Left lung (tissue), 10 donors: ENCODE results near the gene HINT3. TPM values are rescaled to one million over a fixed set of nuclear protein-coding genes. Genes with fewer than 3 reads are reported as not detected.

Experiments
- ATAC-seq: fragments of 200-7000 bp; cut with Tn5 transposase; one replicate; pipeline ENCODE4 v1.9.1; 2020; ENCODE audit warnings: moderate library complexity
- DNase-seq, 4 donors: peaks; one replicate each; pipeline ENCODE4 v3.0.0-alpha.2; 2013 to 2020
- H3K27ac ChIP-seq, 2 donors: fragments of 200-600 bp; sonication (generic) in 1 of 2; one replicate each; pipeline versions ENCODE4 v1.5.0 to v1.8.0; 2020 to 2021
- H3K27me3 ChIP-seq, 2 donors: fragments of 200-600 bp; sonication (generic) in 1 of 2; one replicate each; pipeline versions ENCODE4 v1.5.0 to v1.8.0; 2020 to 2021
- H3K36me3 ChIP-seq, 2 donors: fragments of 200-600 bp; sonication (generic) in 1 of 2; one replicate each; pipeline versions ENCODE4 v1.5.0 to v1.8.0; 2020 to 2021
- H3K4me1 ChIP-seq, 2 donors: fragments of 200-600 bp; one replicate each; pipeline ENCODE4 v1.8.0; 2021
- H3K4me3 ChIP-seq, 2 donors: fragments of 200-600 bp; sonication (generic) in 1 of 2; one replicate each; pipeline versions ENCODE4 v1.5.0 to v1.8.0; 2020 to 2021; ENCODE audit warnings: mild to moderate bottlenecking in 1 of 2
- H3K9me3 ChIP-seq, 2 donors: fragments of 200-600 bp; sonication (generic) in 1 of 2; one replicate each; pipeline versions ENCODE4 v1.5.0 to v1.8.0; 2020 to 2021
- CTCF ChIP-seq, 2 donors: fragments of 200-600 bp; sonication (generic) in 1 of 2; IDR thresholded peaks; one replicate each; pipeline versions ENCODE4 v1.5.0 to v1.8.0; 2021; ENCODE audit warnings: antibody characterized with exemption in 2 of 2
- intact Hi-C, 2 donors: fragments of 100-400 bp; cut with DNase I; formaldehyde crosslinking; loops; one replicate each; pipeline versions ENCODE4 v1.11.2 to v1.14.2; 2022
- polyA plus RNA-seq, 6 donors: library from polyadenylated mRNA; unstranded; fragments of 120-200 nt; gene quantifications; one replicate each; pipeline ENCODE4 v1.2.1, GENCODE V29; 2013; ENCODE audit not compliant: insufficient read length in 6 of 6
- total RNA-seq, 2 donors: library from RNA; stranded (reverse); fragmentation: NEBNext Ultra II Directional; extraction: Animal tissue kit (Norgen Biotek cat#: 25700); gene quantifications; one replicate each; pipeline ENCODE4 v1.2.1, GENCODE V29; 2021
- donor health status: DM: no; HTN: yes; CAD: no.
- donor health status: DM: no; HTN: no; CAD: no.

The HINT3 gene
- total and polyA plus RNA-seq, 8 donors = 18.3 to 29.7 (median 23.9) TPM

- intact Hi-C loops = no loop called here
- H3K9me3 ChIP-seq = no peaks in the 10 kb centered on the region
- H3K27me3 ChIP-seq = no peaks in the 10 kb centered on the region
- ATAC-seq (no peak), DNase-seq (no peak)
- no peak overlapping the region for H3K27ac ChIP-seq
- TF ChIP-seq CTCF (IDR thresholded peaks at IDR 0.05) = no peak
- H3K36me3 ChIP-seq = peaks cover 0 to 25% of the 10 kb centered on the region in 2 donors
- H3K4me3 ChIP-seq = no peak overlapping the region
- H3K4me1 ChIP-seq = no peaks in the 10 kb centered on the region
Observed at GRCh38 chr6:126027601-126028000, 71.0 kb downstream of the HINT3 start.

Other genes with a start within 250 kb of the HINT3 start
- 1 to 10 TPM; 1.4 to 3.6 TPM for gene HEY2, start 207.1 kb upstream of the HINT3 start, total RNA-seq
- gene HEY2, start 207.1 kb upstream of the HINT3 start, polyA plus RNA-seq = 1 to 10 TPM; 1.1 to 1.6 (median 1.5) TPM
- 10 to 100 TPM; 52.8 to 94.3 TPM for gene NCOA7, start 165.8 kb upstream of the HINT3 start, total RNA-seq
- gene NCOA7, start 165.8 kb upstream of the HINT3 start, polyA plus RNA-seq = 10 to 100 TPM; 16.1 to 19.2 (median 17.3) TPM
- gene TRMT11, start 29.8 kb downstream of the HINT3 start, total RNA-seq = 10 to 100 TPM; 17.2 to 22.2 TPM
- gene TRMT11, start 29.8 kb downstream of the HINT3 start, polyA plus RNA-seq = 10 to 100 TPM; 25.0 to 39.7 (median 29.9) TPM